HepG2 (cell line): Measurements from ENCODE around the gene DNAJC9.

Source experiments
- HMG20B ChIP-seq: conservative IDR thresholded peaks from 2 replicates; pipeline ENCODE4 v1.6.1; 2016; ENCODE audit warnings: missing genetic modification reagents, missing compliant biosample characterization
- HMGXB4 ChIP-seq, 2 experiments: sonication (generic) in 1 of 2; formaldehyde crosslinking in 1 of 2; IDR thresholded peaks; 2 replicates each; pipeline versions ENCODE4 v1.4.0 to v1.6.1; 2018 to 2020; ENCODE audit warnings: missing genetic modification reagents in 2 of 2, borderline replicate concordance in 1 of 2, low read depth in 1 of 2, mild to moderate bottlenecking in 1 of 2, missing biosample characterization in 1 of 2
- PAX8 ChIP-seq: sonication (generic); formaldehyde crosslinking; IDR thresholded peaks from 2 replicates; pipeline ENCODE4 v1.8.0; 2022; ENCODE audit warnings: mild to moderate bottlenecking, missing genetic modification reagents, borderline replicate concordance
- TP53 ChIP-seq: sonication (generic); formaldehyde crosslinking; conservative IDR thresholded peaks from 2 replicates; pipeline ENCODE4 v1.4.0; 2020; ENCODE audit warnings: missing genetic modification reagents
- ZNF777 ChIP-seq: sonication (generic); formaldehyde crosslinking; IDR thresholded peaks from 2 replicates; pipeline ENCODE4 v1.4.0; 2020; ENCODE audit warnings: missing genetic modification reagents
- ZSCAN9 ChIP-seq: IDR thresholded peaks from 2 replicates; pipeline ENCODE4 v1.6.1; 2016; ENCODE audit warnings: borderline replicate concordance

- TF ChIP-seq TP53 (CRISPR knock-in tag) (no peak), HMGXB4 (CRISPR knock-in tag; IDR thresholded peaks at IDR 0.05; ENCODE audit: borderline replicate concordance in 1 of 2, low read depth in 1 of 2) (no peak), PAX8 (no peak), ZSCAN9 (CRISPR knock-in tag) (no peak), HMG20B (CRISPR knock-in tag) (no peak), ZNF777 (CRISPR knock-in tag) (no peak)
Observed at GRCh38 chr10:73205081-73205480, 42.0 kb downstream of the DNAJC9 start.
